PC-3 (cell line): ENCODE measurements around the gene ARHGEF37. TPM values are rescaled to one million over a fixed set of nuclear protein-coding genes. Genes with fewer than 3 reads are reported as not detected.

ENCODE experiments used
- ATAC-seq: fragments of 200-7000 bp; cut with Tn5 transposase; 2 replicates; pipeline ENCODE4 v1.9.1; 2020; ENCODE audit warnings: mild to moderate bottlenecking, moderate library complexity
- BruUV-seq: library from RNA; stranded (reverse); fragments of 400-500 nt; replicated peaks from 2 replicates; lab custom pipeline; 2021; lab: Mats Ljungman, UMichigan
- CTCF ChIA-PET: fragments of 300-600 bp; sonication (Branson Sonifier 250); formaldehyde crosslinking; loops from one replicate; lab custom pipeline; 2022; ENCODE audit warnings: antibody characterized with exemption; lab: Charles Lee
- POLR2A ChIA-PET: fragments of 300-600 bp; sonication (Branson Sonifier 250); formaldehyde crosslinking; loops from one replicate; lab custom pipeline; 2022; ENCODE audit warnings: antibody characterized with exemption; ENCODE audit not compliant: unreplicated experiment; lab: Charles Lee
- DNase-seq: peaks from one replicate; pipeline ENCODE4 v3.0.0-alpha.2; 2015
- H2AFZ ChIP-seq: fragments of 300-600 bp; sonication (generic); 2 replicates; pipeline ENCODE4 v1.6.0; 2016; ENCODE audit warnings: antibody characterized with exemption, low read length
- H3F3A ChIP-seq: fragments of 300-600 bp; sonication (generic); one replicate; pipeline ENCODE4 v1.6.0; 2017; ENCODE audit warnings: antibody characterized with exemption, low read length, control low read depth, mild to moderate bottlenecking; ENCODE audit not compliant: unreplicated experiment
- H3K27ac ChIP-seq: fragments of 300-600 bp; sonication (generic); 2 replicates; pipeline ENCODE4 v1.5.1; 2016; ENCODE audit warnings: mild to moderate bottlenecking, low read length
- H3K27me3 ChIP-seq: fragments of 300-600 bp; sonication (generic); 2 replicates; pipeline ENCODE4 v1.6.1; 2016; ENCODE audit warnings: low read length, mixed read lengths
- H3K36me3 ChIP-seq: fragments of 300-600 bp; sonication (generic); 2 replicates; pipeline ENCODE4 v1.6.1; 2016; ENCODE audit warnings: low read depth, mixed run types, low read length, mixed read lengths
- H3K4me1 ChIP-seq: fragments of 300-600 bp; sonication (generic); 2 replicates; pipeline ENCODE4 v1.5.1; 2016; ENCODE audit warnings: low read length; ENCODE audit not compliant: insufficient read depth
- H3K4me2 ChIP-seq: fragments of 300-600 bp; sonication (generic); 2 replicates; pipeline ENCODE4 v1.6.0; 2016; ENCODE audit warnings: low read length
- H3K4me3 ChIP-seq: fragments of 300-600 bp; sonication (generic); 2 replicates; pipeline ENCODE4 v1.5.1; 2016; ENCODE audit warnings: mild to moderate bottlenecking, low read length, mixed read lengths
- H3K79me2 ChIP-seq: fragments of 300-600 bp; sonication (generic); 2 replicates; pipeline ENCODE4 v1.6.1; 2017; ENCODE audit warnings: low read length, mixed read lengths
- H3K9ac ChIP-seq: fragments of 300-600 bp; sonication (generic); 2 replicates; pipeline ENCODE4 v1.6.0; 2016; ENCODE audit warnings: mild to moderate bottlenecking, low read length
- H3K9me2 ChIP-seq: fragments of 300-600 bp; sonication (generic); replicated peaks from 2 replicates; pipeline ENCODE4 v1.6.1; 2016; ENCODE audit warnings: mixed run types, low read length, mixed read lengths
- H3K9me3 ChIP-seq: fragments of 300-600 bp; sonication (generic); 2 replicates; pipeline ENCODE4 v1.6.1; 2016; ENCODE audit warnings: low read length, mixed read lengths
- H4K20me1 ChIP-seq: fragments of 300-600 bp; sonication (generic); 2 replicates; pipeline ENCODE4 v1.6.1; 2016; ENCODE audit warnings: low read length, mixed read lengths
- EZH2 ChIP-seq: fragments of 300-600 bp; sonication (generic); IDR thresholded peaks from one replicate; pipeline ENCODE4 v1.6.1; 2017; ENCODE audit warnings: antibody characterized with exemption, mild to moderate bottlenecking, low read length; ENCODE audit not compliant: unreplicated experiment
- EZH2phosphoT487 ChIP-seq: fragments of 300-600 bp; sonication (generic); IDR thresholded peaks from 2 replicates; pipeline ENCODE4 v1.6.1; 2018; ENCODE audit warnings: mild to moderate bottlenecking, antibody characterized with exemption, low read length, borderline replicate concordance
- intact Hi-C: fragments of 100-400 bp; cut with micrococcal nuclease; formaldehyde crosslinking; loops from 2 replicates; pipeline ENCODE4 v1.9.0; 2023
- total RNA-seq: library from RNA; depleted of rRNA; stranded (reverse); fragments of >200 nt; gene quantifications from 2 replicates; pipeline ENCODE4 v1.2.3, GENCODE V29; 2014
- TF ChIP-seq, protein P1 (sequence below): fragments of 300-600 bp; sonication (generic); conservative IDR thresholded peaks from 2 replicates; pipeline ENCODE4 v1.5.1; 2017; ENCODE audit warnings: antibody characterized with exemption, low read depth, mild to moderate bottlenecking, low read length

Gene ARHGEF37
- total RNA-seq, 1 experiment from 2014 or later = 6.5 TPM

DNA sequence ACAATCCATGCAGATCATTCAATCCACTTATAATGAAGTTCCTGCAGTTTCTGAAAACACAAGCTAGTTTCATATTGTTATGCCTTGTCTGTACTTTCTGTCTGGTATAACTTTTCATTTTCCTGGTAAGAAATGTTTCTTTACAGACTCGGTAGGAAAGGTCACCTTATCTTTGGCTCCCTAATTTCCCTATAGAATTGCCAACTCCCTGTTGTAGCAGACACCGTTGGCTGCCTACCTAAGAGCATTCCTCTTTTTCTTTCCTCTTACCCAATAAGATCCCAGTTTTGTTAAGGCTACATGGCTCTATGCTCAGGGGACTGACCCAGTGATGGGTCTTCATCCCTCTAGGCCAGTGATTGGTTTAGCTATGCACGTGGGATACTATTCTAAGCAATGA is 6.2 kb upstream of the ARHGEF37 start:
- H2AFZ ChIP-seq = no peak overlapping the region
- H3K36me3 ChIP-seq = no peaks in the 10 kb centered on the region
- no peak overlapping the region for H3K27ac ChIP-seq
- H3K9me2 ChIP-seq = no peaks in the 10 kb centered on the region
- H3F3A ChIP-seq = no peaks in the 10 kb centered on the region
- BruUV-seq = no TSS peak
- no peaks in the 10 kb centered on the region for H3K4me1 ChIP-seq
- no peak overlapping the region for H3K4me2 ChIP-seq
- no peak overlapping the region for H3K4me3 ChIP-seq
- no peak for TF ChIP-seq EZH2
- TF ChIP-seq EZH2phosphoT487 = no peak
- TF ChIP-seq, protein P1, sequence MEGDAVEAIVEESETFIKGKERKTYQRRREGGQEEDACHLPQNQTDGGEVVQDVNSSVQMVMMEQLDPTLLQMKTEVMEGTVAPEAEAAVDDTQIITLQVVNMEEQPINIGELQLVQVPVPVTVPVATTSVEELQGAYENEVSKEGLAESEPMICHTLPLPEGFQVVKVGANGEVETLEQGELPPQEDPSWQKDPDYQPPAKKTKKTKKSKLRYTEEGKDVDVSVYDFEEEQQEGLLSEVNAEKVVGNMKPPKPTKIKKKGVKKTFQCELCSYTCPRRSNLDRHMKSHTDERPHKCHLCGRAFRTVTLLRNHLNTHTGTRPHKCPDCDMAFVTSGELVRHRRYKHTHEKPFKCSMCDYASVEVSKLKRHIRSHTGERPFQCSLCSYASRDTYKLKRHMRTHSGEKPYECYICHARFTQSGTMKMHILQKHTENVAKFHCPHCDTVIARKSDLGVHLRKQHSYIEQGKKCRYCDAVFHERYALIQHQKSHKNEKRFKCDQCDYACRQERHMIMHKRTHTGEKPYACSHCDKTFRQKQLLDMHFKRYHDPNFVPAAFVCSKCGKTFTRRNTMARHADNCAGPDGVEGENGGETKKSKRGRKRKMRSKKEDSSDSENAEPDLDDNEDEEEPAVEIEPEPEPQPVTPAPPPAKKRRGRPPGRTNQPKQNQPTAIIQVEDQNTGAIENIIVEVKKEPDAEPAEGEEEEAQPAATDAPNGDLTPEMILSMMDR = no peak
- POLR2A ChIA-PET = interaction anchor here (0.7 kb wide), 1 partner anchor 218 kb away, joined by 4 read pairs; the partner anchor contains the start of gene PCYOX1L
- H3K79me2 ChIP-seq = no peaks in the 10 kb centered on the region
- no peaks in the 10 kb centered on the region for H3K27me3 ChIP-seq
- no peaks in the 10 kb centered on the region for H4K20me1 ChIP-seq
- DNase-seq (no peak), ATAC-seq (no peak)
- intact Hi-C loops = no loop called here
- no peak overlapping the region for H3K9ac ChIP-seq
- H3K9me3 ChIP-seq = no peaks in the 10 kb centered on the region
- CTCF ChIA-PET = interaction anchor here (0.7 kb wide), 1 partner anchor 48 kb away, joined by 6 read pairs; no protein-coding TSS in a partner anchor

DNA sequence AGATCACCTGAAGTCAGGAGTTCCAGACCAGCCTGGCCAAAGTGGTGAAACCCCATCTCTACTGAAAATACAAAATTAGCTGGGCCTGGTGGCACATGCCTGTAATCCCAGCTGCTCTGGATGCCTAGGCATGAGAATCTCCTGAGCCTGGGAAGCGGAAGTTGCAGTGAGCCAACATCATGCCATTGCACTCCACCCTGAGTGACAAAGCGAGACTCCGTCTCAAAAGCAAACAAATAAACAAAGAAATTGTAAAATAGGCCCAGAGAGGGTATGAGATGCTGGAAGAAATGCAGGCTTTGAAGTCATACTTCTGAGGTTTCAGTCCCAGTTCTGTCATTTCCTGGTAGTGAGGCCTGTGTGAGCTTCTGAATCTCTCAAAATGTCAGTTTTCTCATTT is 5.3 kb upstream of the ARHGEF37 start:
- no peak for TF ChIP-seq EZH2phosphoT487
- TF ChIP-seq EZH2 = no peak
- TF ChIP-seq, protein P1 = no peak
- no peaks in the 10 kb centered on the region for H3K27me3 ChIP-seq
- DNase-seq (no peak), ATAC-seq (no peak)
- H3K79me2 ChIP-seq = no peaks in the 10 kb centered on the region
- no peak overlapping the region for H3K4me2 ChIP-seq
- no peaks in the 10 kb centered on the region for H3K9me2 ChIP-seq
- BruUV-seq = no TSS peak
- no peaks in the 10 kb centered on the region for H3F3A ChIP-seq
- H3K9me3 ChIP-seq = no peaks in the 10 kb centered on the region
- H3K36me3 ChIP-seq = no peaks in the 10 kb centered on the region
- CTCF ChIA-PET = interaction anchor here (0.6 to 0.7 kb wide), 2 partner anchors 91 to 136 kb away, joined by 3 to 5 read pairs; no protein-coding TSS in a partner anchor
- peaks cover 6% of the 10 kb centered on the region for H3K4me1 ChIP-seq
- intact Hi-C loops = no loop called here
- H4K20me1 ChIP-seq = no peaks in the 10 kb centered on the region
- no peak overlapping the region for H2AFZ ChIP-seq
- H3K27ac ChIP-seq = no peak overlapping the region
- no peak overlapping the region for H3K4me3 ChIP-seq
- H3K9ac ChIP-seq = no peak overlapping the region
- POLR2A ChIA-PET = no interaction called here

- Histone ChIP-seq H3F3A (no peaks in the 10 kb centered on the region), H3K9me2 (no peaks in the 10 kb centered on the region), H3K27me3 (no peaks in the 10 kb centered on the region), H3K36me3 (no peaks in the 10 kb centered on the region), H3K4me1 (peaks cover 20% of the 10 kb centered on the region), H3K79me2 (no peaks in the 10 kb centered on the region), H2AFZ (no peak overlapping the region), H3K27ac (no peak overlapping the region), H3K4me2 (no peak overlapping the region), H4K20me1 (no peaks in the 10 kb centered on the region), H3K4me3 (no peak overlapping the region), H3K9me3 (no peaks in the 10 kb centered on the region), H3K9ac (no peak overlapping the region)
- ChIA-PET CTCF (no interaction called here), POLR2A (interaction anchor here (0.7 kb wide), 1 partner anchor 138 kb away, joined by 3 read pairs; no protein-coding TSS in a partner anchor)
- no peak for DNase-seq
- intact Hi-C loops = no loop called here
- no peak for ATAC-seq
- no peak for TF ChIP-seq EZH2
- no TSS peak for BruUV-seq
These were observed 2.4 kb upstream of the ARHGEF37 start for GRCh38 chr5:149578896-149579295.
